Measurements from ENCODE around the gene PSME2.

Gene PSME2

DNA sequence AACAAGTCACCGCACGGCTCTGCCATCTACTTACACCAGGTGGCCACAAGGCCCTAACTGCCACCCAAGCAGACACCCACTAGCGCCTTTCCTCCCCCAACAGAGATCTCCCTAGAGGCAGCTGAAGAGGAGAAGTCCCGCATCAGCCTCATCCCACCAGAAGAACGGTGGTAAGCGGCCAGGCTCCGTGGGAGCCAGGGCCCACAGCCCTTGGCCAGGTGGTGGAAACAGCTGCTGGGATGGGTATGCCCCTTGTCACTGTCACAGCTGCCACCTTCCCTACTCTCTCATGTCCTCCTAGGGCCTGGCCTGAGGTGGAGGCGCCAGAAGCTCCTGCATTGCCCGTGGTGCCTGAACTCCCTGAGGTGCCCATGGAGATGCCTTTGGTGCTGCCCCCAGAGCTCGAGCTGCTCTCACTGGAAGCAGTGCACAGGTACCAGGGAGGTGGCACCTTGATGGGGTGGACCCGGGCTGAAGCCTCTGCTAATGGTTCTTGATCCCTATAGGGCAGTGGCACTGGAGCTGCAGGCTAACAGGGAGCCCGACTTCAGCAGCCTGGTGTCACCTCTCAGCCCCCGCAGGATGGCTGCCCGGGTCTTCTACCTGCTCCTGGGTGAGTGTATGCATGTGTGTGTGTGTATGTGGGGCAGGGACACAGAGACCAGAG lies 33.0 kb upstream of the PSME2 start:
- DNase-seq, result no peak

DNA sequence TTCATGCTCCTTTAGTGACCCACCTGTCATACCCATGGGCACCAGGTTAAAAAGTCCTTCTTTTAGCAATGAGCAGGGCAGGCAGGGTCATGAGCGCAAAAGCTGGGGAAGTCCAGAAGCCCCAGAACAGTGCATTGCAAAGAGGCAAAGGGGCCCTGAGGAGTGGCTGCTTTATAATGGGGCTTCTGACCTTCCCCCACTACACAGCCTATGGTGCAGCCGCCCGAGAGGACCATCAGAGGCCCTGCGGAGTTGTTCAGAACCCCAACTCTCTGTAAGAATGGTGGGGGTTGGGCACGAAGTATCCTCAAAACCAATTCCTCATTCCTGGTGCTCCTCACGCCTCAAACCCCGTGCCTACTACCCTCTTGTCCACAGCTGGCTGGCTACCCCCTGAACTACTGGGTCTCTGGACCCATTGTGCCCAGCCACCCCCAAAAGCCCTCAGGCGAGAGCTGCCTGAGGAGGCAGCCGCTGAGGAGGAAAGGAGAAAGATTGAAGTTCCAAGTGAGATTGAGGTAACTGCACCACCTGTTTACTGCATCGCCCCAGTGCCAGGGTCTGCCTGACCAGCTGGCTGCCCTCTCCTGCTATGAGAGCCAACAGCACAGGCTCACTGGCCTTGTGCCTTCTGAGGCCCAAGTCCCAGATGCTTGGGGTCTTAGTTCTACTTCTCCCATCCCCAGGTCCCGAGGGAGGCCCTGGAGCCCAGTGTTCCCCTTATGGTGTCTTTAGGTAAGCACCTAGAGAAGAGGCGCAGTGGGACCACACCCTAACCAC lies 32.2 kb upstream of the PSME2 start:
- no peak for DNase-seq

DNA sequence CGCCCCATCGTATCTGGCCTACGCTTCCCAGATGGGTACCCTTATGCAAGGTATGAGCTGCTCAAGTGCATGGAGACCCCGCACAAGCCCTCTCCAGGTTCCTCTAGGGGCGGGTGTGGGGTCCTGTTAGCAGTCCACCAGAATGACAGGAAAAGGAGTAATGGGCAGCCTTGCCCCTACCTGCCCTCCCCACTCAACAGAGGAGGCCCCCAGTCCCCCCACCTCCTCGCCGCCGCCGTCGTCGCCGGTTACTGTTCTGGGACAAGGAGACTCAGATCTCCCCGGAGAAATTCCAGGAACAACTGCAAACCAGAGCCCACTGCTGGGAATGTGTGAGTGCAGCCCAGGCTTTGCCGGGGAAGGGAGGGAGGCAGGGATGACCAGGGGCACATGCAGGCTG lies 31.5 kb upstream of the PSME2 start:
- DNase-seq, result no peak

DNA sequence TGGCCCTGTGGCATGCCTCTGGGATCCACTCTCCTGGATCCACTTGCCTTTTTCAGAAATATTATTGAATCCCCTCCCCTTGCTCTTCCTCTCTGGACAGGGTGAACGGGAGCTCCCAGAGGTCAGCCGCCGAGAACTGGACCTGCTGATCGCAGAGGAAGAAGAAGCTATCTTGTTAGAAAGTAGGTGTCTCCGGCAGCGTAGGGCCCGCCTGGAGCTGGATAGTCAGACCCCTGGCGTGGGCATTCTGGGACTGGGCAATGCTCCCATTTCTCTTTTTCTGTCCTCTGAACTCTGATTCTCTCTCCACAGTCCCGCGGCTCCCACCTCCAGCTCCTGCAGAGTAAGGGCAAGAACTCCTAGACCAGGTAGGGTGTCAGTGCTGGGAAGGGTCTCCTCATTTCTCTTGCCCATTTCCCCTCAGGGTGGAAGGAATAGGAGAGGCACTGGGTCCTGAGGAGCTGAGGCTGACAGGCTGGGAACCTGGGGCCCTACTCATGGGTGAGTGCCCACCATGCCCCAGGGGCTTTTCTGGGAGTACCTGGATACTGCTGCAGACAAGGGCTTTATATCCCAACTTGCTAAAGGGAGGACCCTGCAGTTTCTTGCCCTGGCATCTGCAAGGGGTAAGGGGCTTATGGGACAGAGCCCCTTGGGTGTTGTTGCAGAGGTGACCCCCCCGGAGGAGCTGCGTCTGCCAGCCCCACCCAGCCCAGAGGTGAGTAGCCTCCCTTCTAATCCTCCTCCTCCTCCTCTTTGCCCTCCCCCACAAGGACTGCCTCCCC lies 30.8 kb upstream of the PSME2 start:
- DNase-seq, result no peak

DNA sequence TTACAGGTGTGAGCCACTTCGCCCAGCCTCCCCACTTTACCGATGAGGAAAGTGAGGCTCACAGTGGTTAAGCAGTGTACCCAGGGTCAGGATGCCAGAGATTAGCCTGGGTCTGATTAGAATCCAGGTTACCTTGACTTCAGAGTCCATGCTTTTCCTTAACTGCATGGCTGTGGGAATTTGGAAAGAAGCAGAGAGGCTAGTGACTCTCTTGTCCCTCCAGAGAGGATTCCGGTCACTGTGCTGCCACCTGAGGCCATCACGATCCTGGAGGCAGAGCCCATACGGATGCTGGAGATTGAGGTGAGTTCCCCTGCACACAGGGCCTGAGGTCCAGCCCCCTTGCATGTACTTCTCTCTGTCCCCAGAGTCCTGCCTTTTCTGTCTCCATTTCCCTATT lies 30.2 kb upstream of the PSME2 start:
- DNase-seq, result no peak

DNA sequence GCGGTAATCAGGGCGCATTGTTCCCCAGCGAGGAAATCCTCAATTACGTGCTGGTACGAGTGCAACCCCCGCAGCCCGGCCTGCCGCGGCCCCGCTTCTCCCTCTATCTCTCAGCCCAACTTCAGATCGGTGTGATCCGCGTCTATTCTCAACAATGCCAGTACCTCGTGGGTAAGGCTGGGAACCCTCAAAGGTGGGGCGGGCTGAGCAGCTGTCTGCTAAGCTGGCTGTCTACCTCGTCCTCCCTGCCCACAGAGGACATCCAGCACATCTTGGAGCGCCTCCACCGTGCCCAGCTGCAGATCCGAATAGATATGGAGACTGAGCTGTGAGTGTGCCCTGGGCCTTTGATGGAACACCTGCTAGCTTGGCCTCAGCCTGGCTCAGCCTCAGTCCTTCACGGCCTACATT lies 26.5 kb upstream of the PSME2 start:
- DNase-seq, result no peak

DNA sequence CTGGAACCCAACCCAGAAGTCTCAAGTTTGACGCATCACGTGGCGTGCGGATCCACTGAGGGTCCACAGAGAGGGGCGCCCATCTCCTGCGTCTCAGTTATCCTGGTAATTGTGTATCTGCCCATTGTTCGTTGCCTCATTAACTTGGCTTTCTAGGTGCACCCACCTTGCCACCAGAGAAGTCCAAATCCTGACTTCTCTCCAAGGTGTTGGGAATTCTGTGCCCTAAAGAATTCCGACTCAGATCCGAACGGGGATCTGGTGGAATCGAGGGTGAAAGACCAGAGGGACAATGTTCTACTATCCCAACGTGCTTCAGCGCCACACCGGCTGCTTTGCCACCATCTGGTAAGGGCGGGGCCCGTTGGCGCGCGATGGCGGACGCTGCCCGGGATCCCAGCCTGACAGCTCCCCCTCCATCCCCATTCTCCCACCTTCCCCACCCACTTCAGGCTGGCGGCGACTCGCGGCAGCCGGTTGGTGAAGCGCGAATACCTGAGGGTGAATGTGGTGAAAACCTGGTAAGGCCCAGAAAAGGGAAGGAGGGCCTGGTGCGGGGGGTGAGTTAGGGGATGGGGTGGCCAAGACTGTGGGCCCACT lies 26.0 kb upstream of the PSME2 start:
- no peak for DNase-seq

DNA sequence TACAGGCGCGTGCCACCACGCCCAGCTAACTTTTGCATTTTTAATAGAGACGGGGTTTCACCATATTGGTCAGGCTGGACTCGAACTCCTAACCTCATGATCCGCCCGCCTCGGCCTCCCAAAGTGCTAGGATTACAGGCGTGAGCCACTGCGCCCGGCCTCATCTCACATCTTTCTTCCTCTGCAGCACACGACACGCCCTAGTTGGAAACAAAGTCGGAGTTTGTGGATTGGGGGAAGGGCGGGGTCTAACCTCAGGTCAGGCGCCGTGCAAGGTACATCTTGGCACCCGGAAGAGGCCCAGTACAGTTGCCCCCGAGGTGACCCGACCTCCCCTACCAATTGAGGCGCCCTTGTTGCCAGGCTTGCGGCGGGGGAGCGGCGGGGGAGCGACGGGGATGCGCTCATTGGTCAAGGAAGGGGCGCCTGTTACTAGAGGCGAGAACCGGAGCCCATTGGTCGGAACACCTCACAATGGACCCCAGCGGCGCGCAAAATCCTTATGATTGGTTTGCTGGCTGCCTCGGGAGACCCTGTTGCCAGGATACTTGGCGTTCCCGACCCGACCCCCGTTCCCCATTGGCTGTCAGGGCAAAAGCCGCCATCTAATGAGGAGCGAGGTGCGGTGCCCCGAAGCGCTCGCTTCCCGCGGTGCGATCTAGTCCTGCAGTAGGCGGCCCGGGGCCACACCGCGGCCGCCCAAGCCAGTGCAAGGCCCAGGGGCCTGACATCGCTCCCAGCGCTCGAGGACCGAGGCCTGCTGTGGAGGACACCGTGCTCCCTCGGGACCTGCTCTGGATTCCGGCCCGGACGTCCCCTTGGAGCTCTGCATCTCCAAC lies 25.2 kb upstream of the PSME2 start, which contains the start of gene REC8:
Gene REC8 (plus strand): TSS at position 659 of the 839 bp plus-strand sequence. CDS start 473 bp downstream, outside the sequence.
- DNase-seq, result peak; percentile 94

DNA sequence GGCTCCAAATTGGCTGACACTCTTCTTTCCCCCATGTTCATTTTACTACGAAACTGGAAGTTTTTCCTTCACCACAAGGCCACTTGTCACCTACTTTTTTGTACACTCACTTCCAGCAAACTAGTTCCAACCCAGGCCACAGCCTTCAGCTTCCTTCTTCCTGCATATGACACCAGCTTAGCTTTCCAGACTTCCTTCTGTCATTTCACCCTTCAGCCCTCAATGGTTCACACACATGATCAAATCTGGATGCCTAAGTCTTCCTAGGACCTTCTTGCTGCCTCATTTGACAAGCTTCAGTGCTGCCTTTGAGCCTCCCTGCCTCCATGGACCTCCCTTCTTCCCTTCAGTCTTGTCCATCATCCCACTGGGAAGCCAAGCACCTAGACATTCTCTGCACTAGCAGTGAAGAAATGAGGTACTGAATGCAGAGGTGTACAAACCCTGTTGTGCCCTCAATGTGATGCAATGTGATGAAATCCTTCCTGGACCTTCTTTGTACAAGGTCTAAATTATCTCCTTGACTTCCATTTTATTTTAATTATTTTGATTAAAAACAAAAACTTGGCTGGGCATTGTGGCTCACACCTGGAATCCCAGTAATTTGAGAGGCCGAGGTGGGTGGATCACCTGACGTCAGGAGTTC lies 21.2 kb upstream of the PSME2 start:
- no peak for DNase-seq

DNA sequence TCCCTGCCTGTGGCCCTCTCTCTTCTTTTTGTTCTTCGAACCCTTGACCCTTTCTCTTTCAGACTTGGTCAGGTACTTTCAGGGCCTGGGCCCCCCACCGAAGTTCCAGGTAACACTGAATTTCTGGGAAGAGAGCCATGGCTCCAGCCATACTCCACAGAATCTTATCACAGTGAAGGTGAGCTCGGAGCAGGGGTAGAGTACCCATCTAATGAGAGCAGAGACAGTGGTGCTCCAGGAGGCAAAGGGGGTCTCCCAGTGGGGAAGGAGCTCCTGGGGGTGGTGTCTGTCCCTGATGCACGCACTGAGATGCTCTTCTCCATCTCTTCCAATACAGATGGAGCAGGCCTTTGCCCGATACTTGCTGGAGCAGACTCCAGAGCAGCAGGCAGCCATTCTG lies 19.4 kb upstream of the PSME2 start:
- DNase-seq, result no peak

DNA sequence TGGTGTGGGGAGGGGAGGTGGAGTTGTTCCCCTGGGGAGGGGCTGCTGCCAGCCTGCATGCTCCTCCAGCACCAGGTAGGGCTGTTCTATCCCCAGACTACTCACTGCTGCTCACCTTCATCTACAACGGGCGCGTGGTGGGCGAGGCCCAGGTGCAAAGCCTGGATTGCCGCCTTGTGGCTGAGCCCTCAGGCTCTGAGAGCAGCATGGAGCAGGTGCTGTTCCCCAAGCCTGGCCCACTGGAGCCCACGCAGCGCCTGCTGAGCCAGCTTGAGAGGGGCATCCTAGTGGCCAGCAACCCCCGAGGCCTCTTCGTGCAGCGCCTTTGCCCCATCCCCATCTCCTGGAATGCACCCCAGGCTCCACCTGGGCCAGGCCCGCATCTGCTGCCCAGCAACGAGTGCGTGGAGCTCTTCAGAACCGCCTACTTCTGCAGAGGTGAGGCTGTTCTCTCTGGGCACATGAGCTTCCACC lies 18.1 kb upstream of the PSME2 start:
- DNase-seq, result no peak

DNA sequence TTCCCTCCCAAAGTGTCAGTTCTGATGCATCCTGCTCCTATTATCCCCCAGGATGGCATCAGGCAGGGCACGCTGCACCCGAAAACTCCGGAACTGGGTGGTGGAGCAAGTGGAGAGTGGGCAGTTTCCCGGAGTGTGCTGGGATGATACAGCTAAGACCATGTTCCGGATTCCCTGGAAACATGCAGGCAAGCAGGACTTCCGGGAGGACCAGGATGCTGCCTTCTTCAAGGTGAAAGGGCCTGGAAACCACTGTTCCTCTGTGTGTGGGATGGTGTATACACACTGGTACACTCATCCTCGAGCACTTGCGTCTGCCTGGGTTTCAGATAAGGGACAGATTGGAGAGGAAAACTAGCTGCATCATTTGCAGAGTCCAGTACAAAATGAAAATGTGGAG lies 15.7 kb upstream of the PSME2 start:
- DNase-seq, result no peak

DNA sequence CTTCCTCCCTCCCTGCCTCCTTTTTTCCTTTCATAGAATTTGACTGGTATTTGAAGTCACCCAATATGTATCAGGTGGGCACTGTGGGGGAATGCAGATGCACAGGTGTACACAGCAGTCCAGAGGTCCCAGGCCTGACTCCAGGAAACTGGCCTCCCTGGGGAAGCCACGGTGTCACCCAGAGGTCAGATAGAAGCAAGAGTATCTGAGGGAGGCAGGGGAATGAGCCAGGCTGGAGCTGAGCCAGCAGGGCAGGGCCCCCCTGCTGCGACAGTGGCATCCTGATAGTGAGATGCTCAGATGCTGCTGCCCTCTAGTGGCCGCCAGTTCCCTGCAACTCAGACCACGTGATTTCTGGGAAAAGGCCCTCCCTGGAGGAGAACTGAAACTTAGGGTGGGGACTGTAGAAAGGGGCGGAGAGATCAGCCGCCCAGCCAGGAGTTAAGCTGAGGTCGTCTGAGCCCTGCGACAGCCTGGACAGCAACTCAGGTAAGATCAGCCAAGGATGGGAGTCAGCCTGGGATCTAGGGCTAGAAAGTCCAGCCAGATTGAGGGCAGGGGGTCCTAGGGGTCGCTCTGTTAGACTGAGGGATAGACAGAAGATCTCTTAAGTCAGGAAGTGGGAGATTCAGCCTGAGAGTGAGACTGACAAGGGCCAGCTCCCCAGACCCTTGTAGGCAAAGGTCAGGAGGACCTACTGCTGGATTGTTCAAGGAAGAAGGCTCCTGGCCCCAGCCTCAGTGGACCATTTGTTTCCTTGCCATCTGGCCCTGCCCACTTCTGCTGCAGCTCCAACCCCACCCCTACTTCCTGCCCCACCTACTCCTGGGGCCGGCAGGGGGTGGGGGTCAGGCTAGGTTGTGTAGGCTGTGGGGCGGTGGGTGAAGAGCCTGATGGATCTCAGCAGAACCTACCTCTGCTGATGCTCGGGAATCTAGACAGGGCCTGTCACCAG lies 14.7 kb upstream of the PSME2 start, which contains the start of gene IRF9:
Gene IRF9 (plus strand): TSS at position 416 of the 955 bp plus-strand sequence. CDS start 880 bp downstream, outside the sequence.
- DNase-seq, result peak; percentile 93

DNA sequence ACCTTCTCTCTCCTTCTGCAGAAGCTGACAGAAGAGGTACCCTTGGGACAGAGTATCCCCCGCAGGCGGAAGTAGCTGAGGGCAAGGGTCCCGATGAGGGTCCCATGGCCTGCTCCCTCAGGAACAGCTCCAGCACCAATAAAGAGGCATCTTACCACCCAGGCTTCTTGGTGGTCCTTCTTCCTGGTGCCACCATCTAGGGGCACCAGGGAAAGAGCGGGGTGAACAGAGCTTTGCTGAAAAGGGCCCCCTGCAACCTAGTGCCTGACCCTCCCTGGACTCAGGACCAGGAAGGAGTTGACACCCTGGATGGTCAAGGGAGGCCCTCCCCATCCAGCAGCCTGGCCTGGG lies 14.1 kb upstream of the PSME2 start:
- DNase-seq, result no peak

DNA sequence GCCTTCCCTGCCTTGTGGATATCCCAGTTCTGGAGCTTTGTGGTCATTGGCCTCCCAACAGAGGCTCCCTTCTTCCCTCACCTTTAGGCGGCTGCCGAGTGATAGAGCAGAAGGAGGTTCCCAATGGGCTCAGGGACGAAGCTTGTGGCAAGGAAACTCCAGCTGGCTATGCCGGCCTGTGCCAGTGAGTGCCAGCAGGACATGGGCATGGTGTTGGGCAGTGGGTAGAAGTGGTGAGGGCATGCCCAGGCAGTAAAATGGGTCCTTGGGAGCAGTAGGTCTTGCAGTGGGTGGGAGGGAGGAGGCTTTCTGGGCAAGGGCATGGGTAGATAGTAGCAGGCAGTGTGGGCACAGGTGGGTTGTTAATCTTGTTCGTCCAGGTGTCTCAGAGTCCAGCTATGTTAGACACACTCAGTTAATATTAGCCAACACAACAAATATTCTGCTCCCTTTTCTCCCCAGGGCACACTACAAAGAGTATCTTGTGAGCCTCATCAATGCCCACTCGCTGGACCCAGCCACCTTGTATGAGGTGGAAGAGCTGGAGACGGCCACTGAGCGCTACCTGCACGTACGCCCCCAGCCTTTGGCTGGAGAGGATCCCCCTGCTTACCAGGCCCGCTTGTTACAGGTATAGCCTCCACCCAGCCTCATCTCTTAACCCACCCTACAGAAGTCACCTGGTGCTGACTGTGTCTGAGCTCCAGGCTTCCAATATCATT lies 13.5 kb upstream of the PSME2 start:
- no peak for DNase-seq

DNA sequence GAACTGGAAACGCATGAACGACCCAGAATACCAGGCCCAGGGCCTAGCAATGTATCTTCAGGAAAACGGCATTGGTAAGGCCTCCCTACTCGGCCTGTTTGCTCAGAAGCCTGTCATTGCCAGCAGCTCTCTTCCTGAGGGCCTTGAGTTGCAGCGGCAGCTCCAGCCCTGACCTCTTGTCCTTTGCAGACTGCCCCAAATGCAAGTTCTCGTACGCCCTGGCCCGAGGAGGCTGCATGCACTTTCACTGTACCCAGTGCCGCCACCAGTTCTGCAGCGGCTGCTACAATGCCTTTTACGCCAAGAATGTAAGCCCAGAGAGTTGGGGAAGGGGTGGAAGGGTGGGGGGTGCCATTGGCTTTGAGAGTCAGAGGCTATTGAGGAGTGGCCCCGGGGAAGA lies 10.9 kb upstream of the PSME2 start:
- DNase-seq, result no peak

DNA sequence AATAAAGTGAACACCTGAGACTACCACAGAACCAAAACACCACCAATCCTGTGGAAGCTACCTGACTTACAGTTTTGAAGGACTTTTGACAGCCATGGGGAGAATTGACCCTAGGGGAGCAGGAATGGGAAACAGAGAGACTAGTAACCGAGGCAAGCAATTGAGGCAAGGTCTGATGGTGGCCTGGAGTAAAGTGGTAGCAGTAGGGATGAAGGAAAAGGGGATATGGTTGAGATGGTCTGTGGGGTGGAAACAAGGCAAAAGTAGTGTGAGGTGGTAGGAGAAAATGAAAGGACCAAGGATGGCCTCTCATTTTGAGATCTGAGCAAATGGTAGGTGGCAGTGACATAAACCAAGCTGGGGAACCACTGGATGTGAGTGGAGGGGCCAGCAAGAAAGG lies 10.4 kb upstream of the PSME2 start:
- DNase-seq, result no peak

DNA sequence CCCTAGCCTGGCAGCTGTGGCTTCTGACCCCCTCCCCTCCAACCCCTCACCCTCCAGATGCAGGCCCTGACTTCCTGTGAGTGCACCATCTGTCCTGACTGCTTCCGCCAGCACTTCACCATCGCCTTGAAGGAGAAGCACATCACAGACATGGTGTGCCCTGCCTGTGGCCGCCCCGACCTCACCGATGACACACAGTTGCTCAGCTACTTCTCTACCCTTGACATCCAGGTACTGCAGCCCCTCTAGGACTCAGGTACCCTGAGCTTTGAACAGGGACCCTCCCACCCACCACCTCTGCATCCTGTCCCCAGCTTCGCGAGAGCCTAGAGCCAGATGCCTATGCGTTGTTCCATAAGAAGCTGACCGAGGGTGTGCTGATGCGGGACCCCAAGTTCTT lies 8.7 kb upstream of the PSME2 start:
- no peak for DNase-seq

DNA sequence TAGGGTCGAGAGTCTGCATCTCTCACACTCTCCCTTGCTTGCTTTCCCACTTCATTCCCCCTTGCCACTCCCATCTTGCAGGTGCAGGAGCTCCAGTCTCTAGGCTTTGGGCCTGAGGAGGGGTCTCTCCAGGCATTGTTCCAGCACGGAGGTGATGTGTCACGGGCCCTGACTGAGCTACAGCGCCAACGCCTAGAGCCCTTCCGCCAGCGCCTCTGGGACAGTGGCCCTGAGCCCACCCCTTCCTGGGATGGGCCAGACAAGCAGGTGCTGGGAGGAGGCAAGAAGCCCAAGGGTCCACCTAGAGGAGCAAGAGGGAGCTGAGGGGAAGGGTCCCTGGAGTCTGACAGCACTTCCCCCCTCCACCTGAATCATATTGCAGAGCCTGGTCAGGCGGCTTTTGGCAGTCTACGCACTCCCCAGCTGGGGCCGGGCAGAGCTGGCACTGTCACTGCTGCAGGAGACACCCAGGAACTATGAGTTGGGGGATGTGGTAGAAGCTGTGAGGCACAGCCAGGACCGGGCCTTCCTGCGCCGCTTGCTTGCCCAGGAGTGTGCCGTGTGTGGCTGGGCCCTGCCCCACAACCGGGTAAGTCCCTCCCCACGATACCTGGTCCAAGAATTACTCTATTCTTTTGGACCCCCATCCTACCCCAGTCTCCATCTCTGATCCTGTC lies 5.1 kb upstream of the PSME2 start:
- DNase-seq, result no peak

All from DMS153 (cell line).